H54 (cell line): ENCODE data around the gene SSH2.

Experiments used
- DNase-seq: peaks from one replicate; pipeline ENCODE4 v3.0.0; 2011; ENCODE audit warnings: low spot score, mixed read lengths; ENCODE audit not compliant: insufficient read length
- FAIRE-seq: peaks from 3 replicates; lab custom pipeline; 2011; peaks lifted over from hg19 to GRCh38; lab: Jason Lieb, UNC
- POLR2A ChIP-seq: IDR thresholded peaks from 2 replicates; pipeline ENCODE4 v1.6.1; 2011; ENCODE audit warnings: low read depth, mild to moderate bottlenecking, low read length

The SSH2 gene

GRCh38 chr17:29630630-29631193, 299.3 kb downstream of the SSH2 start:
- DNase-seq (no peak), FAIRE-seq (no peak)
- no peak for TF ChIP-seq POLR2A

DNA sequence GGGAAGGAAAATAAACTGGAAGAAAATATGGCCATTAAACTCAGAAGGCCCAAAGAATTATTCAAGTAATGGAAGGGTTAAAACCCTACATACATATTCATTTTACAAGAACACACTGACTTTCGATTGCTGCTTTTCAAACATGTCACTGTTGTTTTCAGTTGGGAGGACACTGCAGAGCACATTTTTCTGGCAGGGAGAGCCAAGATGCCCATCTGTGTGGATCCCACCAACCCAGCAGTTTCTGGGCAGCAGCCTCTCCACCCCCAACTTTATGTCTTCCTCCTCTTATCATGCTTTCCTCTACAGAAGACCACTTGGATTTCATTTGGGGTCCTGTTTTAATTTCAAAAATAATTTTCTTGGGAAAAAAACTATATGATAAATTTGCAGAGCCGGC, 300.2 kb downstream of the SSH2 start:
- TF ChIP-seq POLR2A = no peak
- no peak for DNase-seq
- FAIRE-seq = no peak

- DNase-seq = no peak
- FAIRE-seq = no peak
- no peak for TF ChIP-seq POLR2A
Observed at GRCh38 chr17:29628644-29629043, 301.4 kb downstream of the SSH2 start.

DNA sequence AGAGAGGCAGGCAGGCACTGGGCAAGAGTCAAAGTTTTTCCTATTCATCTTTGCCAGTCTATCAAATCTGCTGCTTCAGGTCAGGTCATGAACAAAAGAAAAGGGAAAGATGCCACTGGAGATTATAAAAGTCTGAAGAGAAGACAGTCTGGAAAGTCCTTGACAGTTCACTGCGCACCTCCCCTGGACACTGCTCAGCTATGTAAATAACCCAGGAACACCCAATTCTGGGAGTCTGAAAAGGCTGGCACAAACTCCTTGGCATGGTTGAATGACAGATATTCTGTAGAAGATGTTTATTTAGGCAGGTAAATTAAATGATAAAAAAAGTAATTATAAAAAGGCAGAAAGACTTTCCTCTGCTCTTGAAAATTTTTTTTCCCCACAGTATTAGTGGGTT, 302.1 kb downstream of the SSH2 start:
- no peak for TF ChIP-seq POLR2A
- DNase-seq = no peak
- no peak for FAIRE-seq

- FAIRE-seq (no peak), DNase-seq (no peak)
- TF ChIP-seq POLR2A = no peak
Observed at GRCh38 chr17:29625037-29625750, 304.8 kb downstream of the SSH2 start.

DNA sequence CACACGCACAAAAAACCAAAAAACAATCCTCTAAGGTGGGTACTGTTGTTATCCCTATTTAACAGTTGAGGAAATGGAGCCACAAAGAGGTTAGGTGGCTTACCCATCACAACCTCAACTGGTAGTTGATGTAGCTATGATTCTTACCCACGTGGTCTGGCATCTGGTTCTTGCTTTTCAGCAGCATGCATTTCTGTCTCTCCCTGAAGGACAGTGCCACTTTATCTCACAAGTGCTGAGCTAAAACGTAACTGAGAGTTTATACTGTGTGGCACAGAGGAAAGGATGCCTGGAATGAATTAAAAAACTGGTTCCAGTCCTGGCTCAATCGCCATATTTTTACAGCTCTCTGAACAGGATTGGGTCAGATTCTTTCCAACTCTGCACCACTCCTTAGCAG, 305.4 kb downstream of the SSH2 start:
- no peak for FAIRE-seq
- no peak for TF ChIP-seq POLR2A

GRCh38 chr17:29623283-29623647, 306.8 kb downstream of the SSH2 start:
- DNase-seq (no peak), FAIRE-seq (no peak)
- no peak for TF ChIP-seq POLR2A

More for the DNA sequence above, 305.4 kb downstream of the SSH2 start:
- no peak for DNase-seq

- no peak for DNase-seq
- FAIRE-seq = no peak
- peak; percentile 37; the same call in 1 of the 2 replicates for TF ChIP-seq POLR2A
Observed at GRCh38 chr17:29622337-29623282, 307.4 kb downstream of the SSH2 start, which contains the start of gene CORO6. CORO6 (minus strand) TSS chr17:29622912; CDS start chr17:29621421, 1,491 bp downstream.

GRCh38 chr17:29621751-29622194, 308.3 kb downstream of the SSH2 start:
- no peak for TF ChIP-seq POLR2A
- DNase-seq (no peak), FAIRE-seq (no peak)

DNA sequence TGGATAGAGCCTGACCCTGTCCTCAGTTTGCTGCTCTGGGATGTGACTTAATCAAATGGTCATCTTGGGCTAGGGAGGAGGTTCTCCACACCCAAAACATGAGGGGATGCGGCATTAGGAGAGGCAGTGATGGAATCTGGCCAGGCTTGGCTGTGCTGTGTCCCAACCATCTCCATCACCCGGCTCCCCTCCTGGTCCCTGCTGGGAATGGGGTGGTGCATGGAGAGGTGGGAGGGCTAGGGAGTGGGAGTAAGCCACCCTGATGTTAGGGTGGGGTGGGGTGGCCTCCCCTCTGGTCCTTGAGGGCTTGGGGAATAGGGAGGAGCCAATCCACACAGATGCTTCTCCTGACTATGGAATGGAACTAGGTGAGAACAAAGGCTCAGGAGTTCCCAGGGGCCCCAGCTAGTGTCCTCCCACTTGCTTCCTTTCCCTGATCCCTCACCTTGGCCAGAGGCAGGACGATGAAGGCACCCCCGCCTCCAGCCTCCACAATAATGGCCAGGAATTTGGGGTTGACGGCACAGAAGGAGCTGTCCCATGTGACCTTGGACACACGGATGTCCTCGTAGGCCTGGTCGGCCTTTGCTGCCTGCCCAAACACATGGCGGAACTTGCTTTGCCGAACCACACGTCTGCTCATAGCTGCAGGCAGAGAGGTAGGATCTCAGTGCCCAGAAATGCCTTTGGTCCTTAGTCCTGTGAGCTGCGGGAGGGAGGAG, 309.1 kb downstream of the SSH2 start:
- FAIRE-seq = no peak
- no peak for DNase-seq
- TF ChIP-seq POLR2A = no peak

GRCh38 chr17:29620271-29620670, 309.8 kb downstream of the SSH2 start:
- FAIRE-seq (no peak), DNase-seq (peak; percentile 75)
- no peak for TF ChIP-seq POLR2A

- no peak for DNase-seq
- FAIRE-seq = no peak
- no peak for TF ChIP-seq POLR2A
Observed at GRCh38 chr17:29619251-29619650, 310.8 kb downstream of the SSH2 start.
